Pancreas (tissue), 10 donors: Measurements from ENCODE around the gene CHSY1. TPM values are rescaled to one million over a fixed set of nuclear protein-coding genes. Genes with fewer than 3 reads are reported as not detected.
"Not testable (repeated sequence)": the region's sequence is repeated elsewhere in the genome, so short reads cannot be mapped to it uniquely, and the experiment has no call there.

Source experiments
- ATAC-seq, 4 donors: fragments of 200-7000 bp; cut with Tn5 transposase; one replicate each; pipeline versions ENCODE4 v1.8.0 to v1.9.1; 2020; ENCODE audit warnings: mild to moderate bottlenecking in 4 of 4, moderate library complexity in 4 of 4
- DNase-seq, 6 donors: peaks; one replicate each; pipeline ENCODE4 v3.0.0-alpha.2; 2020
- FAIRE-seq: peaks from 2 replicates; lab custom pipeline; 2012; peaks lifted over from hg19 to GRCh38; lab: Jason Lieb, UNC
- H3K27ac ChIP-seq, 4 donors: fragments of 200-600 bp; sonication (generic); 1 replicate in 3 of 4; 2 replicates in 1 of 4; pipeline versions ENCODE4 v1.5.0 to v1.8.0; 2020
- H3K27me3 ChIP-seq, 4 donors: fragments of 200-600 bp; one replicate each; pipeline ENCODE4 v1.8.0; 2021
- H3K36me3 ChIP-seq, 3 donors: fragments of 200-600 bp; sonication (generic) in 1 of 3; one replicate each; pipeline versions ENCODE4 v1.5.0 to v1.8.0; 2020 to 2021
- H3K4me1 ChIP-seq, 3 donors: fragments of 200-600 bp; one replicate each; pipeline ENCODE4 v1.8.0; 2021
- H3K4me3 ChIP-seq, 4 donors: fragments of 200-600 bp; sonication (generic) in 2 of 4; one replicate each; pipeline versions ENCODE4 v1.5.0 to v1.8.0; 2020 to 2021
- H3K9me3 ChIP-seq, 4 donors: fragments of 200-600 bp; one replicate each; pipeline ENCODE4 v1.8.0; 2021
- CTCF ChIP-seq, 4 donors: fragments of 200-600 bp; sonication (generic) in 3 of 4; IDR thresholded peaks; one replicate each; pipeline versions ENCODE4 v1.5.0 to v1.8.0; 2021; ENCODE audit warnings: antibody characterized with exemption in 4 of 4
- WGBS, 2 donors: extraction: QIAGEN DNeasy Blood & Tissue Kit; methylation state at CpG; one replicate each; pipeline ENCODE4 v1.1.7; 2013; 5-methylcytosine and 5-hydroxymethylcytosine counted together
- intact Hi-C, 3 donors: fragments of 100-400 bp; cut with DNase I; formaldehyde crosslinking; loops; one replicate each; pipeline versions ENCODE4 v1.11.1 to v1.14.2; 2022
- polyA plus RNA-seq, 2 donors: library from polyadenylated mRNA; stranded (reverse); fragments of 200-250 nt; gene quantifications; one replicate each; pipeline ENCODE4 v1.2.3, GENCODE V29; 2013
- total RNA-seq, 6 donors: library from RNA; stranded (reverse); fragmentation: NEBNext Ultra II Directional in 4 of 6; extraction: Animal tissue kit (Norgen Biotek cat#: 25700) in 4 of 6; gene quantifications; one replicate each; pipeline versions ENCODE4 v1.2.1 to v1.2.4, GENCODE V29; 2021 to 2023
- donor health status: healthy with polysubstance abuse.
- donor health status: DM: no; HTN: no; CAD: no; lungs with moderate emphysema.
- donor health status: DM: no; HTN: no; CAD: no.
- donor health status: control.
- donor health status: control.
- donor health status: Bipolar disorder and iron deficiency.
- donor health status: DM: yes; HTN: yes; CAD: no.
- donor health status: DM: no; HTN: no; CAD: no.
- donor health status: DM: no; HTN: no; CAD: no.
- donor health status: DM: yes; HTN: yes; CAD: no.

CHSY1 gene
- total and polyA plus RNA-seq, 8 donors: 3.4 to 11.2 (median 5.5) TPM

- WGBS, 2 donors: 96 to 98% methylated on average over 4 of the region's 4 CpGs
- H3K9me3 ChIP-seq: no peaks in the 10 kb centered on the region
- FAIRE-seq: no peak
- no peaks in the 10 kb centered on the region for H3K27me3 ChIP-seq
- no peak for DNase-seq
- TF ChIP-seq CTCF (IDR thresholded peaks at IDR 0.05): no peak
- peaks cover 0 to 16% (median 3%) of the 10 kb centered on the region in 3 donors for H3K4me1 ChIP-seq
- H3K36me3 ChIP-seq: no peaks in the 10 kb centered on the region
- H3K27ac ChIP-seq: no peak overlapping the region
- intact Hi-C loops: no loop called here
- ATAC-seq: no peak
- H3K4me3 ChIP-seq: no peak overlapping the region
Measured at GRCh38 chr15:101215681-101216080, 36.2 kb downstream of the CHSY1 start.

GRCh38 chr15:101214435-101215097 is 37.3 kb downstream of the CHSY1 start:
- FAIRE-seq, intact Hi-C loops, H3K4me3 ChIP-seq, DNase-seq, H3K9me3 ChIP-seq, H3K36me3 ChIP-seq, H3K27me3 ChIP-seq, ATAC-seq, H3K27ac ChIP-seq: not testable (repeated sequence)
- WGBS, 2 donors: 92 to 98% methylated on average over 6 of the region's 6 CpGs
- peaks cover 0 to 28% (median 11%) of the 10 kb centered on the region in 3 donors for H3K4me1 ChIP-seq

GRCh38 chr15:101213570-101213969 is 38.3 kb downstream of the CHSY1 start:
- DNase-seq (no peak), ATAC-seq (no peak), FAIRE-seq (no peak)
- intact Hi-C loops: no loop called here
- 82% methylated on average over 5 of the region's 5 CpGs for WGBS, 2 donors
- no peak for TF ChIP-seq CTCF (IDR thresholded peaks at IDR 0.05)
- Histone ChIP-seq H3K36me3 (no peaks in the 10 kb centered on the region), H3K27me3 (no peaks in the 10 kb centered on the region), H3K27ac (no peak overlapping the region), H3K4me3 (no peak overlapping the region), H3K9me3 (no peaks in the 10 kb centered on the region), H3K4me1 (peaks cover 7 to 37% (median 21%) of the 10 kb centered on the region in 3 donors)

GRCh38 chr15:101213147-101213546 is 38.7 kb downstream of the CHSY1 start:
- no peaks in the 10 kb centered on the region for H3K27me3 ChIP-seq
- no peak for TF ChIP-seq CTCF (IDR thresholded peaks at IDR 0.05)
- no peaks in the 10 kb centered on the region for H3K36me3 ChIP-seq
- H3K9me3 ChIP-seq: no peaks in the 10 kb centered on the region
- FAIRE-seq: no peak
- DNase-seq: no peak
- peaks cover 7 to 37% (median 21%) of the 10 kb centered on the region in 3 donors for H3K4me1 ChIP-seq
- 53 to 56% methylated on average over 3 of the region's 3 CpGs for WGBS, 2 donors
- intact Hi-C loops: no loop called here
- ATAC-seq: no peak
- H3K27ac ChIP-seq: no peak overlapping the region
- no peak overlapping the region for H3K4me3 ChIP-seq

- Histone ChIP-seq H3K9me3 (no peaks in the 10 kb centered on the region), H3K27ac (no peak overlapping the region), H3K27me3 (no peaks in the 10 kb centered on the region), H3K4me3 (no peak overlapping the region), H3K4me1 (peaks cover 7 to 37% (median 21%) of the 10 kb centered on the region in 3 donors), H3K36me3 (no peaks in the 10 kb centered on the region)
- no peak for TF ChIP-seq CTCF (IDR thresholded peaks at IDR 0.05)
- WGBS, 2 donors: 64 to 97% methylated on average over 4 of the region's 4 CpGs
- no peak for DNase-seq
- FAIRE-seq: no peak
- no peak for ATAC-seq
- intact Hi-C loops: no loop called here
Measured at GRCh38 chr15:101211897-101212296, 40.0 kb downstream of the CHSY1 start.
